ENCODE results near the gene SPATA16.

SPATA16 gene

GRCh38 chr3:172974969-172975368 is 166.1 kb downstream of the SPATA16 start:
- TF ChIP-seq GLIS3 (CRISPR knock-in tag; IDR thresholded peaks at IDR 0.05) (no peak), RARB (CRISPR knock-in tag; IDR thresholded peaks at IDR 0.05) (no peak), POU6F1 (CRISPR knock-in tag; IDR thresholded peaks at IDR 0.05; ENCODE audit: borderline replicate concordance, low read depth) (no peak), ZNF70 (CRISPR knock-in tag; IDR thresholded peaks at IDR 0.05) (no peak), ISL1 (CRISPR knock-in tag; IDR thresholded peaks at IDR 0.05) (no peak), TCF4 (CRISPR knock-in tag; IDR thresholded peaks at IDR 0.05; ENCODE audit: borderline replicate concordance) (no peak), CSDC2 (CRISPR knock-in tag; IDR thresholded peaks at IDR 0.05) (no peak), ARNTL (CRISPR knock-in tag; IDR thresholded peaks at IDR 0.05; ENCODE audit: borderline replicate concordance, low read depth) (no peak), CREB5 (CRISPR knock-in tag; IDR thresholded peaks at IDR 0.05; ENCODE audit: low read depth) (no peak), CSRNP3 (CRISPR knock-in tag; IDR thresholded peaks at IDR 0.05) (no peak)
- ATAC-seq, result no peak

- no peak for TF ChIP-seq CREB5 (CRISPR knock-in tag; IDR thresholded peaks at IDR 0.05; ENCODE audit: low read depth)
- TF ChIP-seq ESRRG (CRISPR knock-in tag; IDR thresholded peaks at IDR 0.05), result no peak
- no peak for TF ChIP-seq ZNF565 (CRISPR knock-in tag; conservative IDR thresholded peaks at IDR 0.05; ENCODE audit: low read depth)
- no peak for TF ChIP-seq ZNF8 (CRISPR knock-in tag; IDR thresholded peaks at IDR 0.05)
- TF ChIP-seq TSHZ2 (CRISPR knock-in tag; IDR thresholded peaks at IDR 0.05), result no peak
- TF ChIP-seq OSR1 (CRISPR knock-in tag; IDR thresholded peaks at IDR 0.05), result no peak
- TF ChIP-seq CSRNP3 (CRISPR knock-in tag; IDR thresholded peaks at IDR 0.05), result no peak
- TF ChIP-seq ZNF70 (CRISPR knock-in tag; IDR thresholded peaks at IDR 0.05), result no peak
- TF ChIP-seq ZC3H10 (CRISPR knock-in tag; IDR thresholded peaks at IDR 0.05), result no peak
- no peak for TF ChIP-seq ZFP30 (CRISPR knock-in tag; IDR thresholded peaks at IDR 0.05)
- no peak for TF ChIP-seq TOX (CRISPR knock-in tag; IDR thresholded peaks at IDR 0.05; ENCODE audit: borderline replicate concordance)
- TF ChIP-seq POU6F1 (CRISPR knock-in tag; IDR thresholded peaks at IDR 0.05; ENCODE audit: borderline replicate concordance, low read depth), result no peak
- no peak for TF ChIP-seq ISL1 (CRISPR knock-in tag; IDR thresholded peaks at IDR 0.05)
- TF ChIP-seq ZFP3 (CRISPR knock-in tag; IDR thresholded peaks at IDR 0.05), result no peak
- no peak for TF ChIP-seq TCF4 (CRISPR knock-in tag; IDR thresholded peaks at IDR 0.05; ENCODE audit: borderline replicate concordance)
- no peak for TF ChIP-seq RARB (CRISPR knock-in tag; IDR thresholded peaks at IDR 0.05)
- TF ChIP-seq GLIS3 (CRISPR knock-in tag; IDR thresholded peaks at IDR 0.05), result no peak
- TF ChIP-seq PPARA (CRISPR knock-in tag; IDR thresholded peaks at IDR 0.05; ENCODE audit: borderline replicate concordance), result no peak
- no peak for ATAC-seq
Observed at GRCh38 chr3:172973799-172974198, 167.2 kb downstream of the SPATA16 start.

Measured in SK-N-SH treated with all-trans-retinoic acid at 6 μM for 48 hours (cell line).